ENCODE data around the gene FHIT.

Gene FHIT

GRCh38 chr3:60185161-60185560, 1066.1 kb downstream of the FHIT start:
- no peak for DNase-seq

- DNase-seq = no peak
Observed at GRCh38 chr3:60182697-60183096, 1068.6 kb downstream of the FHIT start.

DNA sequence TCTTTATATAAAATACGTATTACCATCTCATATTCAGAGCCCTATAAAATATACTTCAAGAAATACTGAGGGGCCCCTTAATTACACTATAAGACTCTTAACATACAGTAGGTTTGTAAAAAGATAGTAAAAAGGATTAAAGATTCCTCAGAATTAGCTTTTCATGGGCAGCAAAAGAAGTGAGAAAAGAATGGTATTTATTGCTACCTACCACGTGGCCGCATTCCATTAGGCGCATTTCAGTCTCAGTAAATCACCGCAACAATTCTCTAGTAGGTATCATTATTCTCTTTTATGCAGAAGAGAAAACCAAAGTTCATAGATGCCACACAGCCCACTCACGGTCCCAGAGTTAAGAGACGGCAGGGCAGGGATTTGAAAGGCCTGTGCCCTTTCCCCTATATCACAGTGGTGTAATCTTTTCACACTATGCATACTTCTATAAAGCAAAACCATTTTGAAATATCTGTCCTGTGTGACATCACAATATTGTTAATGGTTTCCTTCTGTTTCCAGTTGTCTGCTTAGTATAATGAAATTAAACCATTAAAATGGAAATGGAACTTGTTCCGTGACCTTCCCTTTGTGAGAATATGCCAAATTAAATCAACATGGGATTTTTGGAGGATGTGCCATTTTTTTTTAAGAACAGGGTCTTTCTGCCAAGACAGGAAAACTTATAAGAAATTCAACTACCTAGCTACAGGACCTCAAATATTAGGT, 1072.2 kb downstream of the FHIT start:
- DNase-seq = no peak

DNA sequence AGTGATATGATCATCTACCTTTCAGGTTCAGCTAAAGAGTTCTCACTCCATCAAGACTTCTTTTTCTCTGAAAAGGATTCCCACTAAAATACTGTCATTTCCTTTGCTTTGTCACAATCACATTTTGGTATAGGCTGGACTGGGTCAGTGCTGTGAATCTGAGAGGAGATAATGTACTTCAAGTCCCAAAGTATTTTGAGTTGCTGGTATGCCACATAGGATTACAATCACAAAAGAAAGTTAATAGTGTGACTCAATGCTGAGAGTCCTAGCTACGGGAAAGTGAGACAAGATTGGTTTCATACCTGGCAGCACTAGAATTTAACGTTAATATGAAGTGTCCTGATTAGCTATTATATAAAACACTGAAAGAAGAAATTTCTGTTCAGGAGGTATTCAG, 1073.5 kb downstream of the FHIT start:
- no peak for DNase-seq

DNA sequence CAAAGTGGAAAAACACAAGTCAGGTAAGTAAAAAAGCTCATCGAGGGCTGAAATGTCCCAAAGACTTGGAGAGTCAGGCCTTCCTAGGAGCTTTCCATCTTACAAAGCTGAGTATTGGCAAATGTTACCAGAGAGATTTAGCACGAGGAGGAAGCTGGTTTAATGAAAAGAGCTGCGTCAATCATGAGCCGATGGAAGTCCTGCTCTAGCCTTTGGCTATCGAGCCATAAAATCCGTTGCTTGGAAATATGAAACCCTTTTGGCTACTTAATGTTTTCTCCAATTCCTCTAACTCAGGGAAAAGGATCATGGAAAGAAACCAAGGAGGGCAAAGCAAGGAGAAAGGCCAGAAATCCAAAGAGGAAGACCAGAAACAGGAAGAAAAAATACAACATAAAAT, 1074.6 kb downstream of the FHIT start:
- DNase-seq = no peak

DNA sequence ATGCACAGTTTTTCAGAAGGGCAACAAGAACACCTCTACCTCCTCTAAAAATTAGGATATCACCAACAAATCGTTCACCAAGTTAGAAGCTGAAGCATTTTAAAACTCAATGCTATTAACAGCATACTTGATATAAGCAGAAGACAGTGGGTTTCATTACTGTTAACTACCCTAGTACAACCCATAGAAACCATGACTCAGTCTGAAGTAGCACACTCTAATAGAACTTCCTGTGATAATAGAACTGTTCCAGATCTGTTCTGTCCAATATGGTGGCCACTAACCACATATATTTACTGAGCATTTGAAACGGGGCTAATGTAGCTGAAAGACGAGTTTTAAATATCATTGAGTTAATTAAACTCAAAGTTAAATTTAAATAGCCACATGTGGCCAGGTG, 1075.6 kb downstream of the FHIT start:
- DNase-seq = no peak

GRCh38 chr3:60169755-60170154, 1081.5 kb downstream of the FHIT start:
- no peak for DNase-seq

GRCh38 chr3:60167186-60167585, 1084.1 kb downstream of the FHIT start:
- no peak for DNase-seq

DNA sequence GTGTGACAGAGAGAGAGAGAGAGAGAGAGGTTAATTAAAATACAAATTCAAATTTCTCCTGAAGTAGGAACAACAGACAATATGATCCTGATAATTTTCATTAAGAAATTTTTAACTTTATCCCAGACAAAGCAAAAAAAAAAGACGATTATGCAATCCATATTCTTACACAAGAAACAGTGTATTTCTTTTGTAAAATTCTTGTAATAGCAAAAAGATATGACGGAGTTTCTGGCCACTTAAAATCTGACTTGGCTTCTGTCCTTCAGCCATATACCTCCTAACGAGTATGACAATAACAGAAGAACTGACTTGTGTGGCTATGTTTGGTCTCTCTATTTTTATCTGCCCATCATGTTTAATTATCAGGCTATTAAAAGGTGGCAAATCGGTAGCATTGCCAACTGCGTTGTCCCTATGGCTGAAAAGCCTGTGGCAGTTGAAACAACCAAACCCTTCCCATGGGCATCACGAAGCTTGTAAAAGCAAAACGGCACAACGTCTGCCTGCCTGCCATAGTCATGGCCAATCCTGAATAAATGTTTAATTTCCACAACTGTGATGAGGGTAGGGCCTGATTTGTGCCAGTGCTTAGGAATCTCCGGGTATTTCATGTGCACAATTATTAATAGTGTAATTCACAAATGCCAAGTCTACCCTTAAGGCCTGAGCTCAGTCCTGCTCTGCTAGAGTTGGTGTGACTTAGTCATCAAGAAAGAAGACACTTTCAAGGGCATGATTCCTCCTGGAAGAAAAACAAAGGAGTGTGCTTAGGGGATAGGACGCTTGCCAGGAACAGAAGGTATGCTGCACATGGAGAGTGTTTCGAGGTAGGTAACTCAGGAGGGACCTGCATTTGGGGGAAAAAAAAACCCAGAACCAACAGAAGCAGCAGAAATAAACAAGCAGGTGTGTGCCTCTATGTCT, 1090.2 kb downstream of the FHIT start:
- DNase-seq = no peak

DNA sequence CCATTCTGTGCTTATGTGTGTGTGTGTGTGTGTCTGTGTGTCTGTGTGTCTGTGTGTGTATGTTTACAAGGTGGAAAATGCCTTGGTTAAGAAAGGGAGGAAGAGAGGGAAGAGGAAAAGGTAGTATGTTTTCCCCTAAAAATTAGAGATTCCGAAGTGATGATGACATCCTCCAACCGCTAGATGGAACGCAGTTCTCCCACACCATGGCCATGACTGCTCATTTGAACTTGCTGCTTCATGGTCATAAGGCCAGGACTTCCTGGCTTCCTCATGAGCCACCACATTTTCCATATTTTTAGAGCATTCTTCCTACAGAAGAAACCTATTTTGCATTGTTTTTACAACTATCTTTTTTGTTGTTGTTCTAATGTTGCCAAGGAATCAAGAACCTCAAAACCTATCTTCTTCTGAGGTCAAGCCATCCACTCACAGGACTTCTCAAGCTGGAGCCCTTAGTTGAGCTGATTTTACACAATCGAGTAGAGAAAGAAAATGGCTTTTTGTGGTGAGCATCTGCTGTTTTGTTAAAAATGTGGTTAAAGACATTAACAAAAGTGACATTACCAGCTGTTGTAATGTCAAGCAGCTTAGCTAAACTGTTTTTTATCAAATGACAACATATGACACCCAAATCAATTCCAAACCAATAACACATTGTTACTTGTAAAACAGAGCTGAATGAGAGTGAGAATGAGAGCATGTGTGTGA, 1091.0 kb downstream of the FHIT start:
- DNase-seq = no peak

DNA sequence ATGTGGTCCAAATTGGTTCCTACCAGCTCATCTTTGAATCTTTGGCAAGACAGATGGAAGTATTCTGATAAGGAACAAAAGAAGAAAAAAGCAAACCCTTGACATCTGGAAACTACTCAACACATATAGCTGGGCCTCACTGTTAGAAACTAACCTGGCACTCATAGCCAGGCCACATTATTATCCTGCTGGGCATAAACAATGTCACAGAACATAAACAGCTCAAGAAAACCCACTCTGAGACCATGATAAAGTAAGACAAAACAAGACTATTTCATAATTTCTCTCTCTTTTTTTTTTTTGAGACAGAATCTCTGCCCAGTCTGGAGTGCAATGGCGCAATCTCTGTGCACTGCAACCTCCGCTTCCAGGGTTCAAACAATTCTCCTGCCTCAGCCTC, 1093.2 kb downstream of the FHIT start:
- DNase-seq = no peak

DNA sequence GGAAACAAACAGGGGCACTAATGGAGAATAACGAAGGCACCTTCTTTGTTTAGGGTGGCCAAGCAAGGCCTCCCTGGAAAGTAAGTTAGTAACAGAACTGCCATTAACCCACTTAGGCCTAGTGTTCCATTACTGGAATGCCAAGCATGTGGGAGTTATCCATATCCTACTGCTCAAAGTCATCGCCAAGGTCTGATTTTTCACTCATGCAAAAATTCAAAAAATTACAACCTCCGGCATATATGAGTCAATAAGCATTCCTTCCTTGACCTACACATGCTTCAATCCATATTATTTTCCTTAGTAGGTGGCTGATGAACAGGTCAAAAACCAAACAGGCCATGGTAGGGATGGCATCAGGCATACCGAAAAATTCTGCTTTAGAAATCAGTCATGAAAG, 1097.2 kb downstream of the FHIT start:
- DNase-seq = no peak

DNA sequence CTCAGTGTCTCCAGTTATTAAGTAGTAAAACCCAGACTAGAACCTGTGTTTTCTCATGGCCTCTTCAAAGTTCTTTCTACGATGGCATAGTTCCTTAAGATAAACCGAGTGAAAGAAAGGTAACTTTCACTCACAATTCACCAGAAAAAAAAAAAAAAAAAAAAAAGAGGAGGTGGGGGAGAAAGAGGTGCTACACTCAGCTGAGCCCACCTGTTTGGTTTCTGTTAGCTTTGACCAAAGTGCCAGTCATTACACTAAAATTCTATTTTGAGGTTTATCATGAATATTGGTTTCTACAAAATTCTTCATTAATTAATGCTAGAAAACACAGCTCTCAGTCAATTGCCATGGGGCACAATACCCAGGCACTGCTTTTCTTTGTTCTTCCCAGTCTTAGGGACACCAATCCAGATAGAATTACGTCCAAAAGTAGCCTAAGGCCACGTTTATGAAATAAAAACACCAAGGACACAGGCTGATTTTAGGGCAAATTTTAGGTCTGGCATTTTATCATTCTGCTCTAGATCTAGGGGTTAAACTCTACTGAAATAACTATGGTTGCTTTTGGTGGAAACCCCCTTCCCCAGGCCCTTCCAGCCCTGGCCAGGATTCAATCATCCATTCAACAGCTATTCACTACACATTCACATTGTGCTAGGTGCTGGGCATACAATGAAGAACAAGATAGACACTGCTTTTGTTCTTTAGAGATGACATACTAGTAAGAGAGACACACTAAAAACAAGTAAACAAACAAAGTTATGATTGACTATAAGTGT, 1097.8 kb downstream of the FHIT start:
- no peak for DNase-seq

DNA sequence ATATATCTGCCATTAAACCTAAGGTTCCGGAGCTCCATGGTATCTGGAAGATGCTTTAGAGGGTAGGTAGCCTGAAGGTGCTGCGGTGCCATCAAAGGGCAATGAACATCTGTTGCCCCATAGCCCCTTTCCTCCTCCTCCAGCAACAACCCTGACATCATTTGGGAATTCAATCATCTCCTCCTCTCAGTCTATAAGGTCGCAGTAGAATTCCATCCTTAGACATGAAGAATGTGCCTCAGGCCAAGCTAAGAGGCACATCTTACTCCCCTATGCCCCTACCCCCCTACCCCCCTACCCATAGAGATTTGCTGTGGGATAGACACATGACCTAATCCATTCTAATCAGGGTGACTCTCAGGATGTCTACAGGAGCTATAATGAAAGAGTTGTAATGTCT, 1101.8 kb downstream of the FHIT start:
- no peak for DNase-seq

DNA sequence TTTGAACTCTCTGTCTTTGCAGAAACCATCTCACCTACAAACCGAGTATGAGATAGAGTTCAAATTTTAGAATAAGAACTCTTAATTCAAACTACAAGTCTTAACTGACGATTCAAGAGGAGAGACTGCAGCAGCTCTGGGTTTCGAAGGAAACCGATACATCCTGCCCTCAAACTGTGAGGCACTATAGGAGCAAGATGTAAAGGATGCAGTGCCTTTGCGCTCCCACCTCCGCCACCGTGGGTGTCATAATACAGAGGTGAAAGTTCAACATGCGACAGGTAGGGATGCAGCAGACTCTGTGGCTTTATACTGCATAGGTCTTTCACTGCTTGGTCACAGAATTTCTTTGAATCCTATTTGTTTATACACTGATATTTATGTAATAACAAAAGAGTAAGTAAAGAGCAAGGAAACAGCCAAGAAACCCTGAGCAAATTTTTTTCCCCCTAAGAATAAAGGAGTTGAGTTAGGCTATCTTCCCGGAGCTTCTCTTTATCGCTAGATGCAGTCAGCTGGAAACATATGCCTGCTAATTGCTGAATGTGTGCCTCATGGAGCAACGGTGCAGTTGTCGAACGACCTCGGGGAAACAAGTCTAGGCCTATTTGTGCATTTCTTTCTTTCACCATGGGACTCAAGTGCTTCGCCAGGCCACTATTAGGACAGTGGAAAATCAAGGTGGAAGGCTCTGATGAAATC, 1103.9 kb downstream of the FHIT start:
- DNase-seq = no peak

GRCh38 chr3:60146121-60146520, 1105.1 kb downstream of the FHIT start:
- DNase-seq = no peak

- no peak for DNase-seq
Observed at GRCh38 chr3:60144071-60144470, 1107.2 kb downstream of the FHIT start.

DNA sequence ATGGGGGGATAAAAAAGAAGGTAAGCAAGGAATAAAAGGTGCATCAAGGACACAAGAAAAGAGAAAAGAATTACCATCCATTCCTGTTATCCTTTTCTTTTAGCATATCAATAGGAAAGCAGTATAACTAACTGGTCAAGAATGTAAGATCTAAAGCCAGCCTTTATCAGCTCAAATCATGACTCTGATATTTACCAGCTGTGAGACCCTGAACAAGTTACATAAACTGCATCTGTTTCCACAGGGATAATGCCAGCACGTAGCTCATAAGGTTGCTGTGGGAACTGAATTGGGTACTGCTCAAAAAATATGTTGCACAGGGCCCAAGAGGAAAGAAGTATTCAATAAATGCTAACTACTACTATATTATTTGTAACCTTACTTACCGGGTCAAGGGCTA, 1109.2 kb downstream of the FHIT start:
- DNase-seq = no peak

DNA sequence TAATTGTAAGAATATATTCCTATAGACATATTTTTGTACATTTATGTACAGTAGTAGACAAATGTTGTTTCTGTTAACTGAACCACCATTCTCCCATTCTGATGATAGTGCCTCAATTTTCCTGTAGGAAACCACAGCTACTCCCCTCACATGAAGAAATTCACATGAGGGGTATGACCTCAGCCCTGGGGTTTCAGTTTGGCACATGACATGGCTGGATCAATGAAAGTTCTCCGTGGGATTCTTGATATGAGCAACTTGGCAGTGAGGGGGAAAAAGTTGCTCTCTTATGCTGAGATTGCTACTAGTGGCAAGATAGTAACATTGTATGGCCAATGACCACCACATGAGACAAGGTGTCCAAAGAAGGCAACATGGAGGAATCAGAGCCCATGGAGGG, 1111.1 kb downstream of the FHIT start:
- DNase-seq = no peak

GRCh38 chr3:60136601-60137000, 1114.7 kb downstream of the FHIT start:
- DNase-seq = no peak

DNA sequence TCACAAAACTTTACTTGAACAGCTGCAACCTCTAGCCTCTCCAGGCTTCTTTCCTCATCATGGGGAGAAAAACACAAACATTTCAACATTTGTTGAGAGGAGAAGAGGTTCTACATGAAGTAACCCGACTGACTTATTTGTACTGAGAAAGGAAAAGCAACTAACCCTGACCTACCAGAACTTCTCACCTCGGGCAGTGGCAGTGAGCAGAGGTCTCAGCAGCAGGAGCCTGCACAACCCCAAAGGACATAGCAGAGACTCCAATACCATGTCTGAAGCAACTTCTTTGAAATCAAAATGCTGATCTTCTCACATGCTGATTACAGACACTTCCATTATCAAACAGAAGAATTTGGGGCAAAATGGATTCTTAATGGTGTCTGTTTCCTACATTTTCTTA, 1115.8 kb downstream of the FHIT start:
- no peak for DNase-seq

All from stimulated activated CD4-positive, alpha-beta T cell treated with anti-CD3 and anti-CD28 coated beads, Interleukin-2, amount 100 ng/mL, for 48 hours (primary cell).